Natural killer cell (primary cell): Measurements from ENCODE around the gene MEX3D. TPM values are rescaled to one million over a fixed set of nuclear protein-coding genes. Genes with fewer than 3 reads are reported as not detected.

Source experiments
- ATAC-seq, 3 donors: fragments of 150-1000 bp in 2 of 3; fragments of 200-7000 bp in 1 of 3; cut with Tn5 transposase; 1 replicate in 1 of 3; 2 replicates in 2 of 3; pipeline ENCODE4 v1.10.0; 2021; ENCODE audit warnings: mild to moderate bottlenecking in 2 of 3, moderate library complexity in 2 of 3
- DNase-seq, 2 donors: peaks; one replicate each; pipeline versions ENCODE4 v3.0.0 to v3.0.0-alpha.2; 2013 to 2021; ENCODE audit warnings: mixed read lengths in 1 of 2
- H3K27ac ChIP-seq: one replicate; pipeline ENCODE4 v1.5.1; 2013; ENCODE audit warnings: mild to moderate bottlenecking, low read length
- H3K27me3 ChIP-seq: one replicate; pipeline ENCODE4 v1.6.1; 2013; ENCODE audit warnings: low read length; ENCODE audit not compliant: control insufficient read depth, insufficient read depth
- H3K36me3 ChIP-seq: one replicate; pipeline ENCODE4 v1.6.1; 2013; ENCODE audit warnings: low read length; ENCODE audit not compliant: control insufficient read depth, insufficient read depth
- H3K4me1 ChIP-seq: one replicate; pipeline ENCODE4 v1.6.1; 2013; ENCODE audit warnings: low read length; ENCODE audit not compliant: control insufficient read depth, insufficient read depth
- H3K4me3 ChIP-seq: one replicate; pipeline ENCODE4 v1.5.1; 2013; ENCODE audit warnings: low read length
- H3K9me3 ChIP-seq: one replicate; pipeline ENCODE4 v1.6.1; 2013; ENCODE audit warnings: low read length; ENCODE audit not compliant: control insufficient read depth, insufficient read depth
- H3K27ac Mint-ChIP-seq, 2 donors: one replicate each; pipeline ENCODE4 v1.8.0; 2022; ENCODE audit warnings: mild to moderate bottlenecking in 2 of 2, mixed read lengths in 2 of 2, moderate library complexity in 1 of 2
- H3K27me3 Mint-ChIP-seq, 2 donors: one replicate each; pipeline ENCODE4 v1.8.0; 2022; ENCODE audit warnings: low read depth in 2 of 2, mixed read lengths in 2 of 2
- H3K36me3 Mint-ChIP-seq: one replicate; pipeline ENCODE4 v1.8.0; 2022; ENCODE audit warnings: mixed read lengths
- H3K4me1 Mint-ChIP-seq, 2 donors: one replicate each; pipeline ENCODE4 v1.8.0; 2022; ENCODE audit warnings: mixed read lengths in 2 of 2
- H3K4me3 Mint-ChIP-seq: one replicate; pipeline ENCODE4 v1.8.0; 2022; ENCODE audit warnings: mild to moderate bottlenecking, moderate library complexity, mixed read lengths
- H3K9me3 Mint-ChIP-seq, 2 donors: one replicate each; pipeline ENCODE4 v1.8.0; 2022; ENCODE audit warnings: mixed read lengths in 2 of 2
- WGBS: methylation state at CpG from one replicate; pipeline ENCODE4 v1.1.7; 2013; ENCODE audit warnings: missing lambda C conversion rate; ENCODE audit not compliant: insufficient coverage; 5-methylcytosine and 5-hydroxymethylcytosine counted together
- intact Hi-C: fragments of 100-400 bp; cut with micrococcal nuclease; formaldehyde crosslinking; loops from one replicate; pipeline ENCODE4 v1.14.2; 2022
- total RNA-seq, 4 donors: library from RNA; stranded (reverse); fragments of 120-200 nt in 1 of 4; gene quantifications; one replicate each; pipeline versions ENCODE4 v1.2.3 to v1.2.4, GENCODE V29; 2013 to 2022
- TF ChIP-seq, protein P1 (sequence below): fragments of 200-600 bp; IDR thresholded peaks from one replicate; pipeline ENCODE4 v1.8.0; 2022; ENCODE audit warnings: antibody characterized with exemption

Gene MEX3D
- total RNA-seq, 3 donors from 2014 or later (not counting 1 experiment from before 2014, with no cell fraction given) = 4.2 to 6.9 (median 4.4) TPM

DNA sequence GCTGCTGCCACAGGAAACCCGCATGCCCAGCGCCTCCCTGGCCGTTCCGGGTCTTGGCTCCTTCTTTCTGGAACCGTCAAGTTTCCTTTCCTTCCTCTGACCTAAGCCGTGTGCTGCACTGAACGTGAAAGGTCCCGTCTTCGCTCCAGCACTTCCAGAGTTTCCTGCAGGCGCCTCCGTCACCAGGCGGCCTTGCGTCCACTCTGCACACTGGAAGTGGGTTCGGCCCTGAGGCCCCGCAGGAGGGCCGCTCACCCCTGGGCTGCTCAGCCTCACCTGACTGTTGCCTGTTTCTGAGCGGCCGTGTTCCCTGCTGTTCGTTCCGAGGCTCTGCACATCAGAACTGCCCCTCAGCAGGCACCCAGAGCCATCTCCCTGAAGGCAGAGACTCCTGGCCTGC is 12.3 kb upstream of the MEX3D start:
- 96% methylated on average over 20 of the region's 20 CpGs for WGBS
- peaks cover 41% of the 10 kb centered on the region for H3K36me3 ChIP-seq
- intact Hi-C loops = no loop called here

DNA sequence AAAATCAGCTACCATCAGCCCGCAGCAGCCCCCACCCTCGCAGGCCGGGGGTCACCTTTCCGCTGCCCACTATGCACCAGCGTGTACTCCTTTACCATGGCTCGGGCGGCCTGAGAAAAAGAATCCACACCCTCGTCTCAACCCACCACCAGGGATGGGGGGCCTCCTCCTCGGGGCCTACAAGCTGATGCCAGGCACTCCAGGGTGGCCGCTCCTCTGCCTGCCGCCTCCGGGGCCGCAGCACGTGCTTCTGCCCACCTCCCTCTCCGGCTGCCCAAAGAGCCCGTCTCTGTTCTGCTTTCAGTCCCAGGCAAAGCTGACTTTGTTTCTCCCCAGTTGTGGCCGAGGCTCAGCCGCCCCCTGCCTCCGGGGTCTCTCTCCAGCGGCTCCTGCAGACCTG is 11.1 kb upstream of the MEX3D start:
- intact Hi-C loops = no loop called here
- no peak overlapping the region for H3K4me3 Mint-ChIP-seq
- WGBS = 96% methylated on average over 20 of the region's 20 CpGs
- H3K27ac ChIP-seq = no peak overlapping the region
- H3K9me3 ChIP-seq = no peaks in the 10 kb centered on the region
- no peaks in the 10 kb centered on the region for H3K9me3 Mint-ChIP-seq
- H3K4me3 ChIP-seq = no peak overlapping the region
- peaks cover 39% of the 10 kb centered on the region for H3K36me3 ChIP-seq
- ATAC-seq (no peak), DNase-seq (no peak)
- no peaks in the 10 kb centered on the region for H3K36me3 Mint-ChIP-seq
- H3K27me3 ChIP-seq = no peaks in the 10 kb centered on the region
- TF ChIP-seq, protein P1, sequence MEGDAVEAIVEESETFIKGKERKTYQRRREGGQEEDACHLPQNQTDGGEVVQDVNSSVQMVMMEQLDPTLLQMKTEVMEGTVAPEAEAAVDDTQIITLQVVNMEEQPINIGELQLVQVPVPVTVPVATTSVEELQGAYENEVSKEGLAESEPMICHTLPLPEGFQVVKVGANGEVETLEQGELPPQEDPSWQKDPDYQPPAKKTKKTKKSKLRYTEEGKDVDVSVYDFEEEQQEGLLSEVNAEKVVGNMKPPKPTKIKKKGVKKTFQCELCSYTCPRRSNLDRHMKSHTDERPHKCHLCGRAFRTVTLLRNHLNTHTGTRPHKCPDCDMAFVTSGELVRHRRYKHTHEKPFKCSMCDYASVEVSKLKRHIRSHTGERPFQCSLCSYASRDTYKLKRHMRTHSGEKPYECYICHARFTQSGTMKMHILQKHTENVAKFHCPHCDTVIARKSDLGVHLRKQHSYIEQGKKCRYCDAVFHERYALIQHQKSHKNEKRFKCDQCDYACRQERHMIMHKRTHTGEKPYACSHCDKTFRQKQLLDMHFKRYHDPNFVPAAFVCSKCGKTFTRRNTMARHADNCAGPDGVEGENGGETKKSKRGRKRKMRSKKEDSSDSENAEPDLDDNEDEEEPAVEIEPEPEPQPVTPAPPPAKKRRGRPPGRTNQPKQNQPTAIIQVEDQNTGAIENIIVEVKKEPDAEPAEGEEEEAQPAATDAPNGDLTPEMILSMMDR = no peak
- no peaks in the 10 kb centered on the region for H3K27me3 Mint-ChIP-seq
- no peaks in the 10 kb centered on the region for H3K4me1 ChIP-seq
- H3K4me1 Mint-ChIP-seq = no peaks in the 10 kb centered on the region
- no peak overlapping the region for H3K27ac Mint-ChIP-seq

More for the DNA sequence above, 12.3 kb upstream of the MEX3D start:
- DNase-seq (no peak), ATAC-seq (no peak)
- Histone ChIP-seq H3K4me3 (no peak overlapping the region), H3K4me1 (no peaks in the 10 kb centered on the region), H3K27ac (no peak overlapping the region), H3K9me3 (no peaks in the 10 kb centered on the region), H3K27me3 (no peaks in the 10 kb centered on the region)
- no peaks in the 10 kb centered on the region for H3K9me3 Mint-ChIP-seq
- TF ChIP-seq, protein P1 = no peak
- no peaks in the 10 kb centered on the region for H3K4me1 Mint-ChIP-seq
- H3K4me3 Mint-ChIP-seq = no peak overlapping the region
- no peak overlapping the region for H3K27ac Mint-ChIP-seq
- H3K27me3 Mint-ChIP-seq = no peaks in the 10 kb centered on the region
- H3K36me3 Mint-ChIP-seq = no peaks in the 10 kb centered on the region

DNA sequence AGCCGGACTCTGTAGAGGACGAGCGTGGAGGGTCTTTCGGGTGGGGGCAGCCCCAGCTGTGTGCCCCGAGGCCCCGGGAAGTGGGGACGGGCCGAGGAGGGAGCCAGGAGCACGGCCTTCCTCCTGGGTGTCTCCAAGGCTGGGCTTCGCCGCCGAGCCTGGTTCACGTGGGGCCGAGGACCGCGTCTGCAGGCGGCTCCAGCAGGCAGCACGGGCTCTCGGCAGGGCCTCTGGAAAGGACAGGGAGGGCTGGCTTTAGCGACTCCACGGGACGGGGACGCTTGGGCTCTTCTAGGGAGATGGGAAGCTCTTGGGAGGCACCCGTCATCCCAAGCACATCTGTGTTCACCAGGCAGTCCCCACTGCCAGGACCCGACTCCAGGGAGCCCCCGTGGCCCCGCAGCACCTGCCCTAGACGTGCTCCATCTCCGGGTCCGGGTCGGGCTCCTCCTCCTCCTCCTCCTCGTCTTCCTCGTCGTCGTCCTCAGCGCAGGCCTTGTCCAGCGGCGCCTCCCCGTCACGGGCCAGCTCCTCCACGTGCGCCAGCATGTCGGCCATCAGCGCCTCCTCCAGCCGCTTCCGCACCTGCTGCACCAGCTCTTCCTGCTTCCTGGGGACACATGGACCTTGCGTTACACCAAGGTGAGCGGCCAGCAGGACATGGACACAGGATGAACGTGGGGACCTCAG is 9.9 kb upstream of the MEX3D start:
- Histone ChIP-seq H3K27me3 (no peaks in the 10 kb centered on the region), H3K27ac (no peak overlapping the region), H3K4me1 (no peaks in the 10 kb centered on the region), H3K36me3 (peaks cover 39% of the 10 kb centered on the region), H3K4me3 (no peak overlapping the region), H3K9me3 (no peaks in the 10 kb centered on the region)
- no peaks in the 10 kb centered on the region for H3K4me1 Mint-ChIP-seq
- no peaks in the 10 kb centered on the region for H3K9me3 Mint-ChIP-seq
- DNase-seq = no peak
- TF ChIP-seq, protein P1 = no peak
- H3K27ac Mint-ChIP-seq = no peak overlapping the region
- no peak overlapping the region for H3K4me3 Mint-ChIP-seq
- H3K36me3 Mint-ChIP-seq = no peaks in the 10 kb centered on the region
- H3K27me3 Mint-ChIP-seq = no peaks in the 10 kb centered on the region
- intact Hi-C loops = no loop called here
- 93% methylated on average over 49 of the region's 49 CpGs for WGBS
- ATAC-seq = no peak
